Esophagus squamous epithelium (tissue), 5 donors: Measurements from ENCODE around the gene RALBP1. TPM values are rescaled to one million over a fixed set of nuclear protein-coding genes. Genes with fewer than 3 reads are reported as not detected.

Experiments used
- DNase-seq: peaks from one replicate; lab custom pipeline; 2025; lab: John Stamatoyannopoulos, UW
- H3K27ac ChIP-seq, 4 donors: fragments of 200-600 bp; sonication (generic); one replicate each; pipeline ENCODE4 v1.5.1; 2016 to 2019; ENCODE audit warnings: mild to moderate bottlenecking in 1 of 4
- H3K27me3 ChIP-seq, 4 donors: fragments of 200-600 bp; sonication (generic); 1 replicate in 3 of 4; 2 replicates in 1 of 4; pipeline versions ENCODE4 v1.5.1 to v1.6.0; 2017 to 2021; ENCODE audit warnings: antibody characterized with exemption in 1 of 4
- H3K36me3 ChIP-seq, 3 donors: fragments of 200-600 bp; sonication (generic); one replicate each; pipeline ENCODE4 v1.5.1; 2016 to 2019
- H3K4me1 ChIP-seq, 3 donors: fragments of 200-600 bp; sonication (generic); one replicate each; pipeline ENCODE4 v1.5.1; 2017 to 2019
- H3K4me3 ChIP-seq, 4 donors: fragments of 200-600 bp; sonication (generic); 1 replicate in 3 of 4; 2 replicates in 1 of 4; pipeline ENCODE4 v1.5.1; 2016 to 2019; ENCODE audit warnings: mild to moderate bottlenecking in 2 of 4, moderate library complexity in 1 of 4
- H3K9me3 ChIP-seq, 3 donors: fragments of 200-600 bp; sonication (generic); one replicate each; pipeline ENCODE4 v1.5.1; 2016 to 2019
- POLR2A ChIP-seq, 4 donors: fragments of 450-650 bp; IDR thresholded peaks; one replicate each; pipeline ENCODE4 v1.6.1; 2017; ENCODE audit warnings: antibody characterized with exemption in 4 of 4, mild to moderate bottlenecking in 4 of 4, moderate library complexity in 3 of 4
- WGBS, 2 donors: methylation state at CpG; one replicate each; pipeline ENCODE4 v1.1.5; 2018; 5-methylcytosine and 5-hydroxymethylcytosine counted together
- intact Hi-C: fragments of 100-400 bp; cut with DNase I; formaldehyde crosslinking; loops from one replicate; pipeline ENCODE4 v1.15.0; 2022
- small RNA-seq, 4 donors: library from RNA; depleted of rRNA; stranded (forward); fragments of <200 nt; gene quantifications; one replicate each; pipeline ENCODE3, GENCODE V24; 2016
- total RNA-seq, 4 donors: library from RNA; depleted of rRNA; stranded (reverse); fragments of >200 nt; gene quantifications; one replicate each; pipeline ENCODE4 v1.1.0, GENCODE V29; 2016
- TF ChIP-seq, protein P1 (sequence below), 6 experiments: fragments of 450-650 bp in 4 of 6; fragments of 200-600 bp in 2 of 6; sonication (generic) in 2 of 6; IDR thresholded peaks; one replicate each; pipeline ENCODE4 v1.5.1; 2016 to 2019; ENCODE audit warnings: antibody characterized with exemption in 6 of 6, mild to moderate bottlenecking in 4 of 6, moderate library complexity in 4 of 6
- donor health status: DM: yes; HTN: yes; CAD: no.

Gene RALBP1
- total RNA-seq, 4 donors from 2014 or later = 74.0 to 105 (median 84.1) TPM

DNA sequence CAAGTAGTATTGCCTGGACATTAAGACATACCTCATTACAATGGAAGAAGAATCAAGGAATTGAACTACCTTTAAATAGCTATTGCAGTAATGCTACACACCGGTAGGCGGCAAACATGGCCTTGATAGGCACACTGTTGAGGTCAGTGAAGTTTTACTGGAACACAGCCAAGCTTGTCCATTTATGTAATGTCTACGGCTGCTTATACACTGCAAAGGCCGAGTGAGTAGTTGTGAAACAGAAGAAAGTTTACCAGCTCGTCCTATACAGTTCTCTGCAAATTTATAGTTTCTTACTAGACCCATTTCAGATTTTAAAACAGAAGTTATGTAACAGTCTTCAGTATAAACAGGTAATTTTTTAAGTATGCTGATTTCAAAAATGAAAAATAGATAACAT lies 100.2 kb downstream of the RALBP1 start:
- no peak for TF ChIP-seq POLR2A (IDR thresholded peaks at IDR 0.05)
- TF ChIP-seq, protein P1, sequence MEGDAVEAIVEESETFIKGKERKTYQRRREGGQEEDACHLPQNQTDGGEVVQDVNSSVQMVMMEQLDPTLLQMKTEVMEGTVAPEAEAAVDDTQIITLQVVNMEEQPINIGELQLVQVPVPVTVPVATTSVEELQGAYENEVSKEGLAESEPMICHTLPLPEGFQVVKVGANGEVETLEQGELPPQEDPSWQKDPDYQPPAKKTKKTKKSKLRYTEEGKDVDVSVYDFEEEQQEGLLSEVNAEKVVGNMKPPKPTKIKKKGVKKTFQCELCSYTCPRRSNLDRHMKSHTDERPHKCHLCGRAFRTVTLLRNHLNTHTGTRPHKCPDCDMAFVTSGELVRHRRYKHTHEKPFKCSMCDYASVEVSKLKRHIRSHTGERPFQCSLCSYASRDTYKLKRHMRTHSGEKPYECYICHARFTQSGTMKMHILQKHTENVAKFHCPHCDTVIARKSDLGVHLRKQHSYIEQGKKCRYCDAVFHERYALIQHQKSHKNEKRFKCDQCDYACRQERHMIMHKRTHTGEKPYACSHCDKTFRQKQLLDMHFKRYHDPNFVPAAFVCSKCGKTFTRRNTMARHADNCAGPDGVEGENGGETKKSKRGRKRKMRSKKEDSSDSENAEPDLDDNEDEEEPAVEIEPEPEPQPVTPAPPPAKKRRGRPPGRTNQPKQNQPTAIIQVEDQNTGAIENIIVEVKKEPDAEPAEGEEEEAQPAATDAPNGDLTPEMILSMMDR (IDR thresholded peaks at IDR 0.05) = peak; percentile 55 to 90 (median 84)
- no peak overlapping the region for H3K4me3 ChIP-seq
- peaks cover 0 to 38% (median 5%) of the 10 kb centered on the region in 3 donors for H3K4me1 ChIP-seq
- H3K27ac ChIP-seq = peak overlapping the region in 2 of 4 donors; percentile 16 to 45
- intact Hi-C loops = no loop called here
- no peaks in the 10 kb centered on the region for H3K9me3 ChIP-seq
- 15 to 29% methylated on average over 5 of the region's 5 CpGs for WGBS, 2 donors
- H3K36me3 ChIP-seq = peaks cover 0 to 95% (median 9%) of the 10 kb centered on the region in 3 donors
- H3K27me3 ChIP-seq = no peaks in the 10 kb centered on the region
- no peak for DNase-seq

DNA sequence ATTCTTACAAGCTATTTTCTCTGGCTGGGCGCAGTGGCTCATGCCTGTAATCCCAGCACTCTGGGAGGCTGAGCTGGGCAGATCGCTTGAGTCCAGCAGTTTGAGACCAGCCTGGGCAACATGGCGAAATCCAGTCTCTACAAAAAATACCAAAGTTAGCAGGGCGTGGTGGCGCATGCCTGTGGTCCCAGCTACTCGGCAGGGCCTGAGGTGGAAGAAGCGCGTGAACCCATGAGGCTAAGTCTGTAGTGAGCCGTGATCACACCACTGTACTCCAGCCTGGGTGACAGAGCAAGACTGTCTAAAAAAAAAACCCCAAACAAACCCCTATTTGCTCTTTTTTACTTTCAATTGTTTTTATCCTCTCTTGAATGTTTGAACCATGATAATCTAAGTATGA lies 102.0 kb downstream of the RALBP1 start:
- Histone ChIP-seq H3K4me1 (peaks cover 0 to 41% (median 5%) of the 10 kb centered on the region in 3 donors), H3K36me3 (peaks cover 0 to 95% (median 12%) of the 10 kb centered on the region in 3 donors), H3K27me3 (no peaks in the 10 kb centered on the region), H3K9me3 (no peaks in the 10 kb centered on the region), H3K4me3 (no peak overlapping the region), H3K27ac (no peak overlapping the region)
- no peak for TF ChIP-seq POLR2A (IDR thresholded peaks at IDR 0.05)
- TF ChIP-seq, protein P1 (IDR thresholded peaks at IDR 0.05) = no peak
- 84 to 86% methylated on average over 7 to 9 of the region's 9 CpGs for WGBS, 2 donors
- intact Hi-C loops = no loop called here
- DNase-seq = no peak

DNA sequence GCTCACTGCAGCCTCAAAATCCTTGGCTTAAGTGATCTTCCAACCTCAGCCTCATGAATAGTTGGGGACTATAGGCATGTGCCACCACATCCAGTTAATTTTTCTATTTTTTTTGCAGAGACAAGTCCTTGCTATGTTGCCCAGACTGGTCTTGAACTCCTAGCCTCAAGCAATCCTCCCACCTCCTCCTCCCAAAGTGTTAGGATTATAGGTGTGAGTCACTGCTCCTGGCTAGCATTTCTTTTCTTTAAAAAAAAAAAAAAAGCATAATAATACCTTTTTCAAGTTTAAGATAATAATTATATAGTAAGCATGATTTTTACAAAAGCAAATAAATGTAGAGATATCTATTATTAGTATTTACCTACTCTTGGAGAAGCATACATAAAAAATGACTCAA lies 103.0 kb downstream of the RALBP1 start:
- H3K4me3 ChIP-seq = no peak overlapping the region
- TF ChIP-seq, protein P1 (IDR thresholded peaks at IDR 0.05) = no peak
- TF ChIP-seq POLR2A (IDR thresholded peaks at IDR 0.05) = no peak
- no peaks in the 10 kb centered on the region for H3K9me3 ChIP-seq
- peak overlapping the region in 1 of 4 donors; percentile 41 for H3K27ac ChIP-seq
- intact Hi-C loops = no loop called here
- H3K36me3 ChIP-seq = peaks cover 0 to 95% (median 12%) of the 10 kb centered on the region in 3 donors
- no peaks in the 10 kb centered on the region for H3K27me3 ChIP-seq
- H3K4me1 ChIP-seq = peaks cover 0 to 41% (median 5%) of the 10 kb centered on the region in 3 donors
- DNase-seq = no peak

DNA sequence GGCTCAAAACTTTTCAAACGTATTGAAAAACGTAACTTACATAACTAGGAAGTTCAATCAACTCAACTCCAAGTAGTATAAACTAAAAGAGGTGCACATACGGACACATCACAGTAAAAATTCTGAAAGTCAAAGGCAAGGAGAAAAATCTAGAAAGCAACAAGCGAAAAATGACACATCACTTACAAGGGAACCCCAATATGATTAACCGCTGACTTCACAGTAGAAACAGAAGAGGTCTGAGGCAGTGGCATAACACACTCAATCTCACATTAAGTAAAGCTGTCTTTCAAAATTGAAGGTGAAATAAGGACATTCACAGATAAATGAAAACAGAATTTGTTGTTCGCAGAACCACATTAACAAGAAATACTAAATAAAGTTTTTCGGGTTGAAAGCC lies 106.4 kb downstream of the RALBP1 start:
- WGBS, 2 donors = 90 to 93% methylated on average over 7 of the region's 7 CpGs
- no peak for TF ChIP-seq POLR2A (IDR thresholded peaks at IDR 0.05)
- Histone ChIP-seq H3K4me3 (no peak overlapping the region), H3K9me3 (no peaks in the 10 kb centered on the region), H3K36me3 (peaks cover 0 to 95% (median 6%) of the 10 kb centered on the region in 3 donors), H3K27ac (no peak overlapping the region), H3K27me3 (no peaks in the 10 kb centered on the region), H3K4me1 (peaks cover 0 to 29% (median 0%) of the 10 kb centered on the region in 3 donors)
- no peak for DNase-seq
- intact Hi-C loops = no loop called here

DNA sequence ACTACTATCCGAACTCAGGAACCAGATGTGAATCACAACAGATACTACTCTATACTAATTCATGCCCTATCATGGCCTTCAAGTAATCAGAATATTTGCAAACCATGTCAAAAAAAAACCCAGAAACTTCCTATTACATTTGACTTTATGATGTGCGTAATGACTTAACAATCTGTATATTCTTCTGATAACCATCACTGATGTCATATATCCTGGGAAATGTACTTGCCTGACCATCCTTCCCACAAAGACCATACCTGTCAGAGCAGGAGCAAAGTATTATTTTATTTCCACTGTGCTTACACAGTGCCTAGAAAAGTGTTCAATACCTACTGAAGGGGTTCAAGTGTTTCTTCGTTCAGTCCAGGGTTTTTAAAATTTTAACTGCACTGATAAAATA lies 111.5 kb downstream of the RALBP1 start:
- peaks cover 8 to 97% (median 26%) of the 10 kb centered on the region in 3 donors for H3K36me3 ChIP-seq
- intact Hi-C loops = no loop called here
- no peak overlapping the region for H3K27ac ChIP-seq
- no peak for TF ChIP-seq POLR2A (IDR thresholded peaks at IDR 0.05)
- no peak for DNase-seq
- H3K9me3 ChIP-seq = no peaks in the 10 kb centered on the region
- 94 to 99% methylated on average over 3 of the region's 3 CpGs for WGBS, 2 donors
- no peak overlapping the region for H3K4me3 ChIP-seq
- no peaks in the 10 kb centered on the region for H3K27me3 ChIP-seq
- H3K4me1 ChIP-seq = peaks cover 0 to 9% (median 0%) of the 10 kb centered on the region in 3 donors

Small RNAs within 50 kb of the gene (small RNA-seq; reads per million reads assigned to genes)
- gene RNU2-27P = 0 reads per million in 4 donors

Other genes starting within 250 kb of the RALBP1 start
- gene TWSG1, start 140.7 kb upstream of the RALBP1 start, total RNA-seq = 10 to 100 TPM; 10.7 to 45.2 (median 22.6) TPM
- gene PPP4R1, start 139.0 kb downstream of the RALBP1 start, total RNA-seq = 100 to 1,000 TPM; 129 to 233 (median 186) TPM
- gene RAB31, start 232.8 kb downstream of the RALBP1 start, total RNA-seq = 10 to 100 TPM; 17.4 to 76.0 (median 45.0) TPM